HG03095 (cell line): Measurements from ENCODE around the gene AGBL5.

ENCODE experiments used
- ATAC-seq: cut with Tn5 transposase; IDR thresholded peaks from one replicate; pipeline ENCODE4 v1.9.1; 2021; ENCODE audit warnings: moderate library complexity; ENCODE audit not compliant: unreplicated experiment

AGBL5 gene

GRCh38 chr2:27076323-27076722, 24.9 kb downstream of the AGBL5 start:
- no peak for ATAC-seq

- no peak for ATAC-seq
Observed at GRCh38 chr2:27077231-27077630, 25.8 kb downstream of the AGBL5 start.

GRCh38 chr2:27078267-27079194, 27.1 kb downstream of the AGBL5 start, which contains the start of gene EMILIN1:
TSS of gene EMILIN1 (plus strand) at chr2:27078615. CDS start at chr2:27079066, 451 bp downstream.
- no peak for ATAC-seq

- no peak for ATAC-seq
Observed at GRCh38 chr2:27079233-27080139, 28.0 kb downstream of the AGBL5 start.

- no peak for ATAC-seq
Observed at GRCh38 chr2:27080140-27080469, 28.6 kb downstream of the AGBL5 start.

- no peak for ATAC-seq
Observed at GRCh38 chr2:27080603-27080936, 29.1 kb downstream of the AGBL5 start.

- no peak for ATAC-seq
Observed at GRCh38 chr2:27081984-27082772, 30.7 kb downstream of the AGBL5 start.

GRCh38 chr2:27082773-27083409, 31.4 kb downstream of the AGBL5 start:
- no peak for ATAC-seq

- ATAC-seq = no peak
Observed at GRCh38 chr2:27083410-27084296, 32.2 kb downstream of the AGBL5 start.

GRCh38 chr2:27084297-27085061, 33.0 kb downstream of the AGBL5 start:
- ATAC-seq = no peak

GRCh38 chr2:27085062-27085672, 33.7 kb downstream of the AGBL5 start:
- no peak for ATAC-seq

GRCh38 chr2:27085673-27086089, 34.2 kb downstream of the AGBL5 start:
- ATAC-seq = no peak

- ATAC-seq = peak; percentile 78
Observed at GRCh38 chr2:27086090-27086723, 34.7 kb downstream of the AGBL5 start.

- no peak for ATAC-seq
Observed at GRCh38 chr2:27086724-27087593, 35.5 kb downstream of the AGBL5 start, which contains the start of gene KHK. TSS of gene KHK (plus strand) at chr2:27086772. CDS start at chr2:27087260, 488 bp downstream.

- ATAC-seq = no peak
Observed at GRCh38 chr2:27087823-27088410, 36.4 kb downstream of the AGBL5 start.

- ATAC-seq = no peak
Observed at GRCh38 chr2:27088634-27089033, 37.2 kb downstream of the AGBL5 start.
